ENCODE data around the gene ZNF267.
"Not testable (repeated sequence)": the region's sequence is repeated elsewhere in the genome, so short reads cannot be mapped to it uniquely, and the experiment has no call there.

Gene ZNF267

DNA sequence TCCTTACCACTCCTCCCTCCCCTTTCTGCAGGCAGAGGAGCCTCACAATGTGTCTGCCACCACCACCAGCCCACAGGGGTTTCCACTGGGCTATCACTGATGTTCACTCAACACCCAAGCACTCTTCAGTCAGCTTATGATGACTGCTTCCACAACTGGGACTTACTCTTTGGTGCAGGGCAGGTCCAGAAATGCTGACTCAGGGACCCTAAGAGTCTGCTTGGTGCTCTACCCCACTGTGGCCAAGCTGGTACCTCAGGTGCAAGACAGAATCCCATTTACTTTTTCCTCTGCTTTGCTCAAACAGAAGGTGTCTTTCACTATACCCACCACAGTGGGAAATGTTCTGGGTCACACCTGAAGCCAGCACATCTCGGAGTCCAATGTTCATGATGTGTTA, 40.1 kb downstream of the ZNF267 start:
- no peak overlapping the region for H3K27ac ChIP-seq
- TF ChIP-seq ZFX (IDR thresholded peaks at IDR 0.05; ENCODE audit: borderline replicate concordance) = no peak
- no peak for TF ChIP-seq CTCF (IDR thresholded peaks at IDR 0.05)

GRCh38 chr16:31916056-31916488, 42.5 kb downstream of the ZNF267 start:
- no peak for TF ChIP-seq CTCF (IDR thresholded peaks at IDR 0.05)
- TF ChIP-seq ZFX (IDR thresholded peaks at IDR 0.05; ENCODE audit: borderline replicate concordance) = no peak

DNA sequence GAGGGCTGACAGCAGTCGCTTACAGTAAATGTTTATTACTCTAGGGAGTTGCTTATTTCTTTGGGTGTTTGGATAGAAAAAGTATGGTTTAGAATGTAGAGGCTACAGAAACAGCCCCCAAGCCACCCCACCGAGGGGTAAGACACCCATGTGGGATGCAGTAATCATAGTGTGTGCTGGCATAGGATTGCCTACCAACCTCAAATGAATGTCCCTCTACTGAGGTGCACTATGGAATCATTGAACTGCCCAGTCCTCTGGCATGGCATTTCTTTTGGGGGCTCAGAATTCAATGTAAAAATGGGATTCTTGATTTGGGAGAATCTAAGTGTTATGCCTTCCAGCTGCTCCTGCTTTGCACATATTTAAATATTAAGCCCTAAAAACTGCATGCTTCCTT, 46.8 kb downstream of the ZNF267 start:
- no peak overlapping the region for H3K27ac ChIP-seq
- no peak for TF ChIP-seq ZFX (IDR thresholded peaks at IDR 0.05; ENCODE audit: borderline replicate concordance)
- no peak for TF ChIP-seq CTCF (IDR thresholded peaks at IDR 0.05)

More at GRCh38 chr16:31916056-31916488, 42.5 kb downstream of the ZNF267 start:
- no peak overlapping the region for H3K27ac ChIP-seq

- not testable (repeated sequence) for H3K27ac ChIP-seq
These were observed 78.2 kb downstream of the ZNF267 start for GRCh38 chr16:31951806-31952205.

DNA sequence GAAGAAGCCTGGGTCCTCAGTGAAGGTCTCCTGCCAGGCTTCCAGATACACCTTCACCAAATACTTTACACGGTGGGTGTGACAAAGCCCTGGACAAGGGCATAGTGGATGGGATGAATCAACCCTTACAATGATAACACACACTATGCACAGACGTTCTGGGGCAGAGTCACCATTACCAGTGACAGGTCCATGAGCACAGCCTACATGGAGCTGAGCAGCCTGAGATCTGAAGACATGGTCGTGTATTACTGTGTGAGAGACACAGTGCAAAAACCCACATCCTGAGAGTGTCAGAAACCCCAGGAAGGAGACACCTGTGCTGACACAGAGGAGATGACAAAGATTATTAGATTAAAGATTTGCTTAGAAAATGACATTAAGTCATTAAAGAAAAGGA, 78.6 kb downstream of the ZNF267 start:
- H3K27ac ChIP-seq = not testable (repeated sequence)

DNA sequence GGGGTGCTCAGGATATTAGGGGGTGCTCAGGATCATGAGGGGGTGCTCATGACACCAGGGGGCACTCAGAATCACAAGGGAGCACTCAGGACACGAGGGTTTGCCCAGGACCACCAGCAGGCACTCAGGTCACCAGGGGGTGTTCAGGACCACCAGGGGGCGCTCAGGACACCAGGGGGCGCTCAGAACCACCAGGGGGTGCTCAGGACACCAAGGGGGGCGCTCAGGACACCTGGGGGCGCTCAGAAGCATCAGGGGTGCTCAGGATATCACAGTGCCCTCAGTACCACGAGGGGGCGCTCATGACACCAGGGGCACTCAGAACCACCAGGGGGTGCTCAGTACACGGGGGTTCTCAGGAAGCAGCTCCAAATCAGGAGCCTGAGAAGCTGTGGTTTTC, 82.6 kb downstream of the ZNF267 start:
- TF ChIP-seq CTCF (IDR thresholded peaks at IDR 0.05) = peak; percentile 39
- H3K27ac ChIP-seq = not testable (repeated sequence)

- not testable (repeated sequence) for H3K27ac ChIP-seq
These were observed 86.7 kb downstream of the ZNF267 start for GRCh38 chr16:31960186-31960910.
